ENCODE results near the gene TSSK6.

TSSK6 gene

DNA sequence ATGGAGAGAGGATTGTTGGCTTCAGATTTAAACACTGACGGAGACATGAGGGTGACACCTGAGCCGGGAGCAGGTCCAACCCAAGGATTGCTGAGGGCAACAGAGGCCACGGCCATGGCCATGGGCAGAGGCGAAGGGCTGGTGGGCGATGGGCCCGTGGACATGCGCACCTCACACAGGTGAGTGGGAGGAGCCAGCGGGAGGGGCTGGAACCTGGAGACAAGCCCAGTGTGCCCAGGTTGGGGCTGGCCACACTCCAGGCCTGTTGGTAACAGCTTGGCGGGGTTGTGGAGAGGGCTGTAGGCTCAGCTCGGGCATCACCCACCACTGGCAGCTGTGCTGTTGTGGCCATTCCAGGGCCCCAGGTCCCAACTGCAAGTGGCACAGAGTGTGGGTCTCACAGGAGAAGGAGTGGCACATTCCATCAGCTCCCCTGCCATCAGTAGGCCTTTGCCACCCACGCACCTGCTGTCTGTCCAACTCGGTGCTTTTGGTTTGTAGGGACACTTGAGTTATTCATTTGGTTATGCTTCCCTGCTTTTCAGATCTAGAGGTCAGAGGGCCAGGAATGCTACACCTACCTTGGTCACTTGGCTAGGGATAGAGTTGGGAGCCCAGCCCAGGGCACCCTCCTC lies 49.8 kb downstream of the TSSK6 start:
- TF ChIP-seq, protein P1, sequence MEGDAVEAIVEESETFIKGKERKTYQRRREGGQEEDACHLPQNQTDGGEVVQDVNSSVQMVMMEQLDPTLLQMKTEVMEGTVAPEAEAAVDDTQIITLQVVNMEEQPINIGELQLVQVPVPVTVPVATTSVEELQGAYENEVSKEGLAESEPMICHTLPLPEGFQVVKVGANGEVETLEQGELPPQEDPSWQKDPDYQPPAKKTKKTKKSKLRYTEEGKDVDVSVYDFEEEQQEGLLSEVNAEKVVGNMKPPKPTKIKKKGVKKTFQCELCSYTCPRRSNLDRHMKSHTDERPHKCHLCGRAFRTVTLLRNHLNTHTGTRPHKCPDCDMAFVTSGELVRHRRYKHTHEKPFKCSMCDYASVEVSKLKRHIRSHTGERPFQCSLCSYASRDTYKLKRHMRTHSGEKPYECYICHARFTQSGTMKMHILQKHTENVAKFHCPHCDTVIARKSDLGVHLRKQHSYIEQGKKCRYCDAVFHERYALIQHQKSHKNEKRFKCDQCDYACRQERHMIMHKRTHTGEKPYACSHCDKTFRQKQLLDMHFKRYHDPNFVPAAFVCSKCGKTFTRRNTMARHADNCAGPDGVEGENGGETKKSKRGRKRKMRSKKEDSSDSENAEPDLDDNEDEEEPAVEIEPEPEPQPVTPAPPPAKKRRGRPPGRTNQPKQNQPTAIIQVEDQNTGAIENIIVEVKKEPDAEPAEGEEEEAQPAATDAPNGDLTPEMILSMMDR (conservative IDR thresholded peaks at IDR 0.05; ENCODE audit: low read depth, low read length), result no peak
- no peak for DNase-seq (ENCODE audit: low read depth)
- no peak overlapping the region for H3K4me3 ChIP-seq (ENCODE audit: low read length)

DNA sequence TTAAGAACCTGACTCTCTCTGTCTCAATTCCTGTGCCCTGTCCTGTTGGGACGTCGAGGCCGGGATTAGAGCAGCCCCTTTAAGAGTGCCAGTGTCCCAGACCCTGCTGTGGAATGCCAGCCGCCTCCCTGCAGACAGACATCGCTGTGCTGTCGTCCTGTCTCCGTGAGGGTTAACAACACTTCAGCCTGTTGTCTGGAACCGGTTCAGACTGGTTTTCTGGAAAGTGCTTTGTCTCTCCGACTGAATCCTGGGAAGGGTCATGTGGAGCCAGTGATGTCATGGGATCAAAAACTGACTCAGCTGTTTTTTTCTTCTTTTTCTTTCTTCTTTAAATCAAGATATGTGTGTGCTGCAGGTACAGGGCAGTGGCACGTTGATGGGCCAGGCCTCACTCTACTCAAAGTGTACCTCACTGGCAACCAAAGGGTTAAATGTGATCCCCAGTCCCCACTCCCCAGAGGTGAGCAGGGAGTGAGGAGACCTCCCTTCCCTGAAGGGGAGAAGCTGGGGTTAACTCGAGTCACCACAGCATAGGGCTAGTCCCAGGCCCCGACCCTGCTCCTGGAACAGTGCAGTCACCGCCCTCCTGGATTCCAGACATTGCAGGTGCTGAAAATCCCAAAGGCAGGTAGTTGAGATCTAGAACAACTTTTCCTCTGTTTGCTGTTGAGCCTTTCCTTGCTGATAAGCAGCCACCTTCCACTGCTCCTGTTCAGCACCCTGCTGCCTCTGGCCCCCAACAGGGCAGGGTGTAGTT lies 50.8 kb downstream of the TSSK6 start:
- TF ChIP-seq, protein P1 (conservative IDR thresholded peaks at IDR 0.05; ENCODE audit: low read depth, low read length), result no peak
- DNase-seq (ENCODE audit: low read depth), result peak; percentile 69
- H3K4me3 ChIP-seq (ENCODE audit: low read length), result no peak overlapping the region

Data from retinal pigment epithelial cell (primary cell).